ENCODE data around the gene SH3YL1. TPM values are rescaled to one million over a fixed set of nuclear protein-coding genes. Genes with fewer than 3 reads are reported as not detected.

Gene SH3YL1
- total RNA-seq, 2 donors from 2014 or later: 72.4 to 117 TPM

GRCh38 chr2:185221-185620, 78.6 kb downstream of the SH3YL1 start:
- H3K4me1 ChIP-seq (replicated peaks): no peaks in the 10 kb centered on the region
- H3K9me3 ChIP-seq: no peaks in the 10 kb centered on the region
- WGBS: 62% methylated on average over 1 of the region's 1 CpG
- no peak for DNase-seq (ENCODE audit: low spot score)
- TF ChIP-seq CTCF (IDR thresholded peaks at IDR 0.05) (no peak), POLR2AphosphoS5 (IDR thresholded peaks at IDR 0.05) (no peak), POLR2A (IDR thresholded peaks at IDR 0.05) (no peak)
- H3K27me3 ChIP-seq (replicated peaks; ENCODE audit: insufficient read depth): no peaks in the 10 kb centered on the region
- no peak overlapping the region for H3K4me3 ChIP-seq
- H3K27ac ChIP-seq: no peak overlapping the region
- intact Hi-C loops (cut with DNase I): no loop called here
- no peaks in the 10 kb centered on the region for H3K36me3 ChIP-seq

- no peak overlapping the region for H3K27ac ChIP-seq
- no peaks in the 10 kb centered on the region for H3K9me3 ChIP-seq
- TF ChIP-seq POLR2A (IDR thresholded peaks at IDR 0.05): no peak
- no peak for TF ChIP-seq CTCF (IDR thresholded peaks at IDR 0.05)
- no peak for TF ChIP-seq POLR2AphosphoS5 (IDR thresholded peaks at IDR 0.05)
- H3K36me3 ChIP-seq: no peaks in the 10 kb centered on the region
- H3K27me3 ChIP-seq (replicated peaks; ENCODE audit: insufficient read depth): no peaks in the 10 kb centered on the region
- no peak overlapping the region for H3K4me3 ChIP-seq
- H3K4me1 ChIP-seq (replicated peaks): no peaks in the 10 kb centered on the region
- intact Hi-C loops (cut with DNase I): no loop called here
- DNase-seq (ENCODE audit: low spot score): no peak
These were observed 79.1 kb downstream of the SH3YL1 start for GRCh38 chr2:184695-185094.

GRCh38 chr2:182509-183122, 81.2 kb downstream of the SH3YL1 start:
- no peaks in the 10 kb centered on the region for H3K9me3 ChIP-seq
- no peaks in the 10 kb centered on the region for H3K27me3 ChIP-seq (replicated peaks; ENCODE audit: insufficient read depth)
- DNase-seq (ENCODE audit: low spot score): no peak
- TF ChIP-seq POLR2AphosphoS5 (IDR thresholded peaks at IDR 0.05) (no peak), CTCF (IDR thresholded peaks at IDR 0.05) (no peak), POLR2A (IDR thresholded peaks at IDR 0.05) (no peak)
- no peak overlapping the region for H3K4me3 ChIP-seq
- H3K36me3 ChIP-seq: no peaks in the 10 kb centered on the region
- H3K4me1 ChIP-seq (replicated peaks): no peaks in the 10 kb centered on the region
- intact Hi-C loops (cut with DNase I): no loop called here
- no peak overlapping the region for H3K27ac ChIP-seq

GRCh38 chr2:180311-180710, 83.5 kb downstream of the SH3YL1 start:
- TF ChIP-seq POLR2AphosphoS5 (IDR thresholded peaks at IDR 0.05): no peak
- TF ChIP-seq POLR2A (IDR thresholded peaks at IDR 0.05): no peak
- TF ChIP-seq CTCF (IDR thresholded peaks at IDR 0.05): no peak
- no peak overlapping the region for H3K27ac ChIP-seq

GRCh38 chr2:179886-180285, 83.9 kb downstream of the SH3YL1 start:
- TF ChIP-seq POLR2A (IDR thresholded peaks at IDR 0.05) (no peak), CTCF (IDR thresholded peaks at IDR 0.05) (no peak), POLR2AphosphoS5 (IDR thresholded peaks at IDR 0.05) (no peak)
- H3K27ac ChIP-seq: no peak overlapping the region
- no peaks in the 10 kb centered on the region for H3K27me3 ChIP-seq (replicated peaks; ENCODE audit: insufficient read depth)
- no peaks in the 10 kb centered on the region for H3K36me3 ChIP-seq
- intact Hi-C loops (cut with DNase I): no loop called here
- no peaks in the 10 kb centered on the region for H3K4me1 ChIP-seq (replicated peaks)
- H3K9me3 ChIP-seq: no peaks in the 10 kb centered on the region
- no peak for DNase-seq (ENCODE audit: low spot score)
- H3K4me3 ChIP-seq: no peak overlapping the region

More at GRCh38 chr2:180311-180710, 83.5 kb downstream of the SH3YL1 start:
- Histone ChIP-seq H3K27me3 (replicated peaks; ENCODE audit: insufficient read depth) (no peaks in the 10 kb centered on the region), H3K4me3 (no peak overlapping the region), H3K36me3 (no peaks in the 10 kb centered on the region), H3K4me1 (replicated peaks) (no peaks in the 10 kb centered on the region), H3K9me3 (no peaks in the 10 kb centered on the region)
- intact Hi-C loops (cut with DNase I): no loop called here
- 69% methylated on average over 3 of the region's 3 CpGs for WGBS
- no peak for DNase-seq (ENCODE audit: low spot score)

Data from prostate gland (tissue), 2 donors.